ENCODE measurements around the gene SLC45A2.
"Not testable (repeated sequence)": the region's sequence is repeated elsewhere in the genome, so short reads cannot be mapped to it uniquely, and the experiment has no call there.

SLC45A2 gene

GRCh38 chr5:33958176-33958575, 26.3 kb downstream of the SLC45A2 start:
- DNase-seq = no peak

GRCh38 chr5:33957577-33958150, 26.8 kb downstream of the SLC45A2 start:
- no peak for DNase-seq

- DNase-seq = not testable (repeated sequence)
Observed at GRCh38 chr5:33952175-33952574, 32.3 kb downstream of the SLC45A2 start.

- DNase-seq = no peak
Observed at GRCh38 chr5:33944543-33945132, 39.9 kb downstream of the SLC45A2 start.

GRCh38 chr5:33941090-33941489, 43.4 kb downstream of the SLC45A2 start:
- no peak for DNase-seq

- no peak for DNase-seq
Observed at GRCh38 chr5:33939556-33940262, 44.8 kb downstream of the SLC45A2 start.

- DNase-seq = no peak
Observed at GRCh38 chr5:33938881-33939280, 45.6 kb downstream of the SLC45A2 start.

GRCh38 chr5:33938507-33938796, 46.0 kb downstream of the SLC45A2 start:
- DNase-seq = no peak

GRCh38 chr5:33937707-33938506, 46.6 kb downstream of the SLC45A2 start:
- no peak for DNase-seq

- no peak for DNase-seq
Observed at GRCh38 chr5:33937017-33937706, 47.3 kb downstream of the SLC45A2 start.

GRCh38 chr5:33936381-33937016, 48.0 kb downstream of the SLC45A2 start, which contains the start of gene RXFP3:
TSS of gene RXFP3 (plus strand) at chr5:33936386. CDS start at chr5:33936741, 355 bp downstream.
- DNase-seq = no peak

- DNase-seq = peak; percentile 47
Observed at GRCh38 chr5:33936004-33936380, 48.5 kb downstream of the SLC45A2 start.

- DNase-seq = no peak
Observed at GRCh38 chr5:33934176-33934575, 50.3 kb downstream of the SLC45A2 start.

GRCh38 chr5:33933723-33934169, 50.7 kb downstream of the SLC45A2 start:
- DNase-seq = no peak

GRCh38 chr5:33931136-33931535, 53.4 kb downstream of the SLC45A2 start:
- no peak for DNase-seq

GRCh38 chr5:33929925-33930690, 54.4 kb downstream of the SLC45A2 start:
- no peak for DNase-seq

GRCh38 chr5:33928283-33928682, 56.2 kb downstream of the SLC45A2 start:
- no peak for DNase-seq

GRCh38 chr5:33927685-33928084, 56.8 kb downstream of the SLC45A2 start:
- no peak for DNase-seq

- no peak for DNase-seq
Observed at GRCh38 chr5:33925278-33925677, 59.2 kb downstream of the SLC45A2 start.

- DNase-seq = no peak
Observed at GRCh38 chr5:33921002-33921401, 63.5 kb downstream of the SLC45A2 start.

GRCh38 chr5:33914844-33915243, 69.6 kb downstream of the SLC45A2 start:
- not testable (repeated sequence) for DNase-seq

- not testable (repeated sequence) for DNase-seq
Observed at GRCh38 chr5:33906248-33906647, 78.2 kb downstream of the SLC45A2 start.

All from RPMI8226 (cell line).